Measurements from ENCODE around the gene IL2RA. TPM values are rescaled to one million over a fixed set of nuclear protein-coding genes. Genes with fewer than 3 reads are reported as not detected.
A peak's percentile ranks its signal among the peaks of the same experiment; 100 is the strongest.

IL2RA gene
- total and polyA plus RNA-seq, 2 donors (not counting 1 experiment from before 2014, with no cell fraction given) = 7.2 to 56.7 TPM

DNA sequence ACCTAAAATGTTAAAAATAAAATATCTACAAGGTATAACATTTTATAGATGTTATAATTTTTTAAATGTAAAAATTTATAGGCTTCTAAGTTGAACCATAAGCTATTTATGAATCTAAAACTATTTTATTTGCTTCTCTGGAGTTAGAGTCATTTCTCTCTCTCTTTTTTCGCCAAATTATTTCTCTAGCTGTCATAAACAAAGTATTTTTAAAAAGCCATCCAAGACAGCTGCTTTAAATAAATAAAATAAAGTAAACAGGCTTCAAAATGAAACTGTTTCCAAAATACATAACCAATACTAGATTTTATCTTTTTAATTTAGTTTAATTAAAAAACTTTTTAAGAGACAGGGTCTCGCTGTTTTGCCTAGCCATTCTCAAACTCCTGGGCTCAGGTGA, 72.4 kb downstream of the IL2RA start:
- Histone ChIP-seq H4K20me1 (ENCODE audit: control insufficient read depth, insufficient read depth, low read length, poor library complexity, severe bottlenecking) (no peaks in the 10 kb centered on the region), H3K9me3 (ENCODE audit: control extremely low read depth in 1 of 3, control insufficient read depth in 2 of 3, insufficient read depth in 1 of 3, low read length in 2 of 3) (peaks cover 0 to 8% (median 3%) of the 10 kb centered on the region in 3 donors), H3K27me3 (replicated peaks in 1 of 4; ENCODE audit: control extremely low read depth in 1 of 4, control insufficient read depth in 3 of 4, insufficient read depth in 4 of 4, low read length in 3 of 4) (no peaks in the 10 kb centered on the region), H3K9ac (ENCODE audit: low read length) (no peak overlapping the region), H3K4me3 (ENCODE audit: control extremely low read depth in 1 of 5, extremely low read depth in 1 of 5, insufficient read depth in 1 of 5, low read depth in 2 of 5, low read length in 4 of 5) (no peak overlapping the region), H3K79me2 (ENCODE audit: control insufficient read depth, insufficient read depth, low read length) (no peaks in the 10 kb centered on the region), H2AFZ (ENCODE audit: insufficient read depth, low read depth, low read length, poor library complexity, severe bottlenecking) (no peak overlapping the region), H3K36me3 (replicated peaks in 1 of 2; ENCODE audit: control extremely low read depth in 1 of 2, control insufficient read depth in 1 of 2, extremely low read depth in 1 of 2, insufficient read depth in 2 of 2, low read length in 1 of 2) (no peaks in the 10 kb centered on the region), H3K4me1 (ENCODE audit: control insufficient read depth in 2 of 2, insufficient read depth in 2 of 2, low read length in 2 of 2) (peaks cover 7 to 9% of the 10 kb centered on the region in 2 donors), H3K4me2 (replicated peaks; ENCODE audit: low read depth, low read length, poor library complexity, severe bottlenecking) (no peak overlapping the region), H3K27ac (ENCODE audit: low read length in 2 of 2) (no peak overlapping the region)
- DNase-seq = no peak
- CTCF ChIA-PET = interaction anchor here (1.3 kb wide), 1 partner anchor 97 kb away, joined by 4 read pairs; no protein-coding TSS in a partner anchor
- Mint-ChIP-seq H3K9me3 (ENCODE audit: insufficient read depth) (no peaks in the 10 kb centered on the region), H3K27ac (no peak overlapping the region), H3K4me1 (peaks cover 12% of the 10 kb centered on the region), H3K27me3 (no peaks in the 10 kb centered on the region), H3K4me3 (no peak overlapping the region)
- no CpG with 5 or more reads among the region's 2 CpGs for WGBS (ENCODE audit: insufficient coverage)
- POLR2A ChIA-PET = no interaction called here
- no peak for TF ChIP-seq EZH2 (IDR thresholded peaks at IDR 0.05; ENCODE audit: borderline replicate concordance, insufficient read depth, low read depth, low read length, poor library complexity, severe bottlenecking)
- TF ChIP-seq, protein P1, sequence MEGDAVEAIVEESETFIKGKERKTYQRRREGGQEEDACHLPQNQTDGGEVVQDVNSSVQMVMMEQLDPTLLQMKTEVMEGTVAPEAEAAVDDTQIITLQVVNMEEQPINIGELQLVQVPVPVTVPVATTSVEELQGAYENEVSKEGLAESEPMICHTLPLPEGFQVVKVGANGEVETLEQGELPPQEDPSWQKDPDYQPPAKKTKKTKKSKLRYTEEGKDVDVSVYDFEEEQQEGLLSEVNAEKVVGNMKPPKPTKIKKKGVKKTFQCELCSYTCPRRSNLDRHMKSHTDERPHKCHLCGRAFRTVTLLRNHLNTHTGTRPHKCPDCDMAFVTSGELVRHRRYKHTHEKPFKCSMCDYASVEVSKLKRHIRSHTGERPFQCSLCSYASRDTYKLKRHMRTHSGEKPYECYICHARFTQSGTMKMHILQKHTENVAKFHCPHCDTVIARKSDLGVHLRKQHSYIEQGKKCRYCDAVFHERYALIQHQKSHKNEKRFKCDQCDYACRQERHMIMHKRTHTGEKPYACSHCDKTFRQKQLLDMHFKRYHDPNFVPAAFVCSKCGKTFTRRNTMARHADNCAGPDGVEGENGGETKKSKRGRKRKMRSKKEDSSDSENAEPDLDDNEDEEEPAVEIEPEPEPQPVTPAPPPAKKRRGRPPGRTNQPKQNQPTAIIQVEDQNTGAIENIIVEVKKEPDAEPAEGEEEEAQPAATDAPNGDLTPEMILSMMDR (IDR thresholded peaks at IDR 0.05) = no peak
- no peak for ATAC-seq (ENCODE audit: low read depth)
- intact Hi-C loops (cut with micrococcal nuclease) = no loop called here

DNA sequence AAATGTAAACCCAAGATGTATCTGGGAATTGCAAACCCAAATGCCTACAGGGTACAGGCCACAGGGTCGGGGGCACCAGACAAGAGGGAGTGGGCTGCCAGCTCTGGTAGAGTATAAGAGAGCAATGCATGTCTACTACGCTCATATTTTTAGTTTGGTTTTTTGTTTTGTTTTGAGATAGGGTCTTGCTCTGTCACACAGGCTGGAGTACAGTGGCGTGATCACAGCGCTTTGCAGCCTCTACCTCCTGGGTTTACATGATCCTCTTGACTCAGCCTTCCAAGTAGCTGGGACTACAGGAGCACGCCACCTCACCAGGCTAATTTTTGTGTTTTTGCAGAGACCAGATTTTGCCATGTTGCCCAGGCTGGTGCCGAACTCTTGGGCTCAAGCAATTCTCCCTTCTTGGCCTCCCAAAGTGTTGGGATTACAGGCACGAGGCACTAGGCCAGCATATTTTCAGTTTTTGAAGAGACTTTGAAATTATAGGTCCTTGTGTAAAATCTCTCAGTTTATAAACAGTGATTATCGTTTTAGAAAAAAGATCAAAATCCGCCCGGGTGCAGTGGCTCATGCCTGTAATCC, 73.7 kb downstream of the IL2RA start:
- 100% methylated on average over 8 of the region's 10 CpGs for WGBS (ENCODE audit: insufficient coverage)
- H3K79me2 ChIP-seq (ENCODE audit: control insufficient read depth, insufficient read depth, low read length) = no peaks in the 10 kb centered on the region

More for the DNA sequence above, 73.7 kb downstream of the IL2RA start:
- Histone ChIP-seq H2AFZ (ENCODE audit: insufficient read depth, low read depth, low read length, poor library complexity, severe bottlenecking) (peak overlapping the region; percentile 69), H3K27ac (ENCODE audit: low read length in 2 of 2) (no peak overlapping the region), H3K4me3 (ENCODE audit: control extremely low read depth in 1 of 5, extremely low read depth in 1 of 5, insufficient read depth in 1 of 5, low read depth in 2 of 5, low read length in 4 of 5) (no peak overlapping the region), H3K4me1 (ENCODE audit: control insufficient read depth in 2 of 2, insufficient read depth in 2 of 2, low read length in 2 of 2) (peaks cover 7 to 9% of the 10 kb centered on the region in 2 donors), H3K9me3 (ENCODE audit: control extremely low read depth in 1 of 3, control insufficient read depth in 2 of 3, insufficient read depth in 1 of 3, low read length in 2 of 3) (peaks cover 0 to 8% (median 3%) of the 10 kb centered on the region in 3 donors), H3K9ac (ENCODE audit: low read length) (no peak overlapping the region), H3K27me3 (replicated peaks in 1 of 4; ENCODE audit: control extremely low read depth in 1 of 4, control insufficient read depth in 3 of 4, insufficient read depth in 4 of 4, low read length in 3 of 4) (no peaks in the 10 kb centered on the region), H4K20me1 (ENCODE audit: control insufficient read depth, insufficient read depth, low read length, poor library complexity, severe bottlenecking) (no peaks in the 10 kb centered on the region), H3K36me3 (replicated peaks in 1 of 2; ENCODE audit: control extremely low read depth in 1 of 2, control insufficient read depth in 1 of 2, extremely low read depth in 1 of 2, insufficient read depth in 2 of 2, low read length in 1 of 2) (no peaks in the 10 kb centered on the region), H3K4me2 (replicated peaks; ENCODE audit: low read depth, low read length, poor library complexity, severe bottlenecking) (peak overlapping the region; percentile 29)
- TF ChIP-seq, protein P1 (IDR thresholded peaks at IDR 0.05) = no peak
- no peak for TF ChIP-seq EZH2 (IDR thresholded peaks at IDR 0.05; ENCODE audit: borderline replicate concordance, insufficient read depth, low read depth, low read length, poor library complexity, severe bottlenecking)
- Mint-ChIP-seq H3K4me1 (peaks cover 12% of the 10 kb centered on the region), H3K27ac (no peak overlapping the region), H3K9me3 (ENCODE audit: insufficient read depth) (no peaks in the 10 kb centered on the region), H3K4me3 (no peak overlapping the region), H3K27me3 (no peaks in the 10 kb centered on the region)
- POLR2A ChIA-PET = no interaction called here
- ATAC-seq (ENCODE audit: low read depth) = no peak
- DNase-seq = no peak
- CTCF ChIA-PET = interaction anchor here (1.6 kb wide), 1 partner anchor 102 kb away, joined by 3 read pairs; no protein-coding TSS in a partner anchor
- intact Hi-C loops (cut with micrococcal nuclease) = no loop called here
